ENCODE data around the gene DLG2.

The DLG2 gene

DNA sequence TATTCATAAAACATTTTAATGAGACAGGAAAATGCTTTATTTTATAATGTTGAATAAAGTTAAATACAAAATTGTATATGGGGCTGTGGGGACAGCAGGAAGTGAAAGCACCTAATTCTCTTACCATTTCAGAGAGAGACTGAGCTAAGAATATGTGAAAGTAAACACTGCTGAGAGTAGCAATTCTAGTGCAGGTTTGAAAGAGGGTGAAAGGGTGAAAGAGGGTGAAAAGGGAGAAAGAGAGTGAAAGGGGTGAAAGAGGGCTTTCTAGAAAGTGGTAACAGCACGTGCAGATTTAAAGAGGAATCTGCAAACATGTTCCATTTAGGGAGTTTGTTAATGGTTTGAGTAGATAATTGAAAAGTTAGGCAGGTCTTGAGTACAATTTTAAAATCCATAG is 1689.0 kb downstream of the DLG2 start:
- DNase-seq (ENCODE audit: low read depth in 2 of 2), result no peak

- no peak for DNase-seq (ENCODE audit: low read depth in 2 of 2)
Measured at GRCh38 chr11:83933008-83933407, 1694.1 kb downstream of the DLG2 start.

- DNase-seq (ENCODE audit: low read depth in 2 of 2), result no peak
Measured at GRCh38 chr11:83927422-83927821, 1699.7 kb downstream of the DLG2 start.

DNA sequence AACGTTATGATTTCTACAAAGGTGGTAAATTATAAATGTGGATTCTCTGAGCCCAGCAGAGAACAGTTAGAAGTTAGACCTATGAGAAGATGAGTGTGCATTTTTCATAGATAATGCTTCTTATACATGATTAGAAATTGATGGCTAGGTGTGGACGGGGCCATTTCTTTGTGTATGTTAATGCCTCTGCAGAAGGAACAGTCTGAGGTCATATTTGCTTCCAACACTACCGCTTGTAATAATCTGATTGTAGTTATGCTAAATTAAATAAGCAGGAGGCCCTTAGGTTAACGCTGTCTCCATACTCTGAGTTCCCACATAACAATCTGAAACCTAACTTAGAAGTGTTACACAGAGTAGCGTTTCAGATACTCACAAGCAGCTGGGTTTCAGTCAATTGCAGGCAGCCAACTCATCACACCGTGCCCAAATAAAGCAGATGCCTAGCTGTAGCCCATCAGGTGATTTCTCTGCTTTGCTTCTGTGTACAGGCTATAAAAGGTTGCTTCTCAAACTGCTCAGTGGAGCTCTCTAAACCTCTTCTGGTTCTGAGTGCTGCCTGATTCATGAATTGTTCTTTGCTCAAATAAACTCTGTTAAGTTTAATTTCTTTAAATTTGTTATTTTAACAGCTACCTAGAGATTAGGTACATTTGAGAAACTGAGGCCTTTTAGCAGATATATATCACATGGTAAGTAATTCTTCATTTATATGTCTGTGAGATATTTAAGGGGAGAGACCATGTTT is 1702.2 kb downstream of the DLG2 start:
- no peak for DNase-seq (ENCODE audit: low read depth in 2 of 2)

GRCh38 chr11:83923961-83924360 is 1703.2 kb downstream of the DLG2 start:
- no peak for DNase-seq (ENCODE audit: low read depth in 2 of 2)

- no peak for DNase-seq (ENCODE audit: low read depth in 2 of 2)
Measured at GRCh38 chr11:83922953-83923352, 1704.2 kb downstream of the DLG2 start.

GRCh38 chr11:83922318-83922717 is 1704.8 kb downstream of the DLG2 start:
- no peak for DNase-seq (ENCODE audit: low read depth in 2 of 2)

DNA sequence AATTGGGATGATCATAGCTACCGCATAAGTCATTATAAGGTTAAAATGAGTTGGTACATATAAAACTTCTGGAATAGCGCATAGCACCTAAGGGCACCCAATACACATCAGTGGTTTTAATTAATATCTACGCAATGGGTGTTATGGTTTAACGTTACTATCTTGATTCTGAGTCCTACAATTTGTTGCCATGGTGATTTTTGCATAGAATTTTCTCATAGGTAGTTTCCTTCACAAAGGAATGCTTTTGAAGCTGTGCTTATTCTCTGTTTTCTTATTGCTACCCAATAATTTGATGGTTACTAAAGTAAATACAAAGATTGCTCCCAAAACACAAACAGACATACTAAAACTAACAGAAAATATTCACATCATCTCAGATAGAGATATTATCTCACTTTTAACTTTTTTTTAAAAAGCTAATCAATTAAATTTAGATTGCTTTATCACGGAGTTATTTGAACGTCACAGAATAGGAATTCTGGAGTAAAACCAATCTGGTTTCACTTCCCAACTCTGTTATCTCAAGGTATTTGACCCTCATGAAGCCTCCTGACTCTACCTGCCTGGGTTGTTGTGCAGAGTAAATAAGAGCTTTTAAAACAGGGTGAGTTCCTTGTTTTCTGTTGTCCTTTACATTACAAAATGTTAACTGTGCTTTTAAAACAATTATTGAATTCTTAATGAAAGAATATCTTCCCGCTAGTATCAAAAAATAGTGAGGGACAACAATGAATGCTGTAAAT is 1705.5 kb downstream of the DLG2 start:
- DNase-seq (ENCODE audit: low read depth in 2 of 2), result no peak

- DNase-seq (ENCODE audit: low read depth in 2 of 2), result no peak
Measured at GRCh38 chr11:83918476-83918875, 1708.7 kb downstream of the DLG2 start.

- DNase-seq (ENCODE audit: low read depth in 2 of 2), result no peak
Measured at GRCh38 chr11:83914995-83915394, 1712.1 kb downstream of the DLG2 start.

DNA sequence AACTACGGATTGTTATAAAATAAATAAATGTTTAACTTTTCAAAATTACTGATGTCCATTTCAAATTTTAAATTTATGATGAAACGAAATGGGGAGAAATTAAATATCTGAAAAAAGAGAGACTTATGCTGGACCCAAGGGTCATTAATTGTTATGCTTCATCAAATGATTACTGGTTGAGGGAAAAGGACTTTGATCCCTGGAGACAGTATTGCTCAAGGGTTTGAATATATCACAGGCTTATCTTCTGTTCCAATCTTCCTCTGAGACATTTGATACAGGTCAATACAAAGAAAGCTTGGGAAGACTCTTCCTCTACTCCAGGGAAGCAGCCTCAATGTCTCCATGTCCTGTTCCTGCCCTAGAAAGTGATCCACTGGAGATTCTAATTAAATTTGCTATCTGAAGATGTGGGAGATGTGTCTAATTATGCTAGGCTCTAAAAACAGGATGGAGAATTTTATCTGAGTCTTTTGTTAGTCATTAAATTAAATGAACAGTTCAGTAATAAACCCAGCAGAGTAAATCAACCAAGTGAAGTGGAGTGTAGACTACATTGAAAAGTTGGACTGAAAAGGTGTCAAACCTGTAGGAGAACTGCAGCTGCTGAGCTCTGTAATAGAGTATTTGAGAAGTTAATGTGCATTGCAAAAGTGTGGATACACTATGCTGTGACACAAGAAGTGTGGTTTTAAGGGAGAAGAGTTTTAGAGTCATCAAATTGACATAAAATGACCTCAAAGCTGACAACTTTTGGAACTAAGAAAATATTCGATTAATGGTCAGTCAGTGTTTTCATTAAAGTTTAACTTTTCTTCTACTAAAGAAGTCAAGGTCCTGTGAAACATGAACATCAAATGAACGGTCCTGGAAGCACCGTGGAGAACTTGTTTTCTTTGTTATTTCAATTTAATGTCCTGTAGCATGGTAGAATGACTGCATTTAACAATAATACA is 1717.3 kb downstream of the DLG2 start:
- DNase-seq (ENCODE audit: low read depth in 2 of 2), result no peak

- no peak for DNase-seq (ENCODE audit: low read depth in 2 of 2)
Measured at GRCh38 chr11:83908298-83908856, 1718.8 kb downstream of the DLG2 start.

DNA sequence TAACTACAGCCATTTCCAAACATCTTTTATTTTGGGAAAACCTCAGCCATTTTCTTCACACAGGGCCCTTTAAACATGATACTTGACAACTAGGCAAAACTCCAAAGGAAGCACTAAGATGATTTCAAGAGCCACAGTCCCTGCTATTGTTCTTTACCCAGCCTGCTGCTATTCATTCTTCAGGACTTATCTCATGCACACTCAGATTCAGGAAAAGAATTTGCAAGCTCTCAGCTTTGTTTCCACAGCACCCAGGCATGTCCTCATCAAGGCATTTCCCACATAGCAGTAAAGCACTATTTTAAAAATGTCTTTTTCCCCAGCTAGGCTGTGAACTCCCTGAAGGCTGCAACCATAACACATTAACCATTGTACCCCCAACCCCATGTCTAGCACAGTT is 1731.6 kb downstream of the DLG2 start:
- no peak for DNase-seq (ENCODE audit: low read depth in 2 of 2)

- DNase-seq (ENCODE audit: low read depth in 2 of 2), result no peak
Measured at GRCh38 chr11:83881428-83881827, 1745.7 kb downstream of the DLG2 start.

DNA sequence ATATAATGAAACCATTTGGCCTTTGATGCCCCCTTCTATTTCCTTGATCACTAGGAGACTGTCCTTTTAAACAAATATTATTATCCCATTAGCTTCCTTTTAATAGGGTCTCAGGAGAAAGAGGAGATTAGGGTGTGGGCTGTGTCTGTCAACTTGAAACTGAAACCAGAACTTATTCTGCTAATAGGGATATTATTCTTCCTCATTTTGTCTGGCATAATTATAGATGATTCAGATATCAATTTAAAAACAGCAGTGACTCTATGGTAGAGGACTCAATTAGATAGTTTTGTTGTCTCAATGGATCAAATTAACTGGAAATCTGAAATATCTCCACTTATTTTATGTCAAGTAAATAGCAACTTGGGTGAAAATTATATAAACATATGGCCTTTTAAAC is 1756.1 kb downstream of the DLG2 start:
- DNase-seq (ENCODE audit: low read depth in 2 of 2), result no peak

DNA sequence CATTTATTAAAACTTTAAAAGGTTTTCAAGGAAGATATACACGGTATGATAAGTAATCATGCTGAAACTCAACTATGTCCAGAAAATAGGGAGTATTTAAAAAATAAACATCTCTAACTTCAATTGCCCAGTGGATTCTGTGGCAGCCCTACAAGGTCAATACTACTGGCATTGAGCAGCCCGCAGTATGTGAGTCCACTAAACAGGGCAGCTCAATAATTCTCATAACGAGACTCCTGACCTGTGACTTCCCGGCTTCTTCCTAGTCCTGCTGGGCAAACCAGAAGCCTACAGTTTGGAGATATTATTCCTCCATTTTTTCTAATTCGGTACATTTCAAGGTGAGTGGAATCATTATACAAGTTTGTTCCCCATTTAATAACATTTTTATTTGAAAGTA is 1760.5 kb downstream of the DLG2 start:
- no peak for DNase-seq (ENCODE audit: low read depth in 2 of 2)

DNA sequence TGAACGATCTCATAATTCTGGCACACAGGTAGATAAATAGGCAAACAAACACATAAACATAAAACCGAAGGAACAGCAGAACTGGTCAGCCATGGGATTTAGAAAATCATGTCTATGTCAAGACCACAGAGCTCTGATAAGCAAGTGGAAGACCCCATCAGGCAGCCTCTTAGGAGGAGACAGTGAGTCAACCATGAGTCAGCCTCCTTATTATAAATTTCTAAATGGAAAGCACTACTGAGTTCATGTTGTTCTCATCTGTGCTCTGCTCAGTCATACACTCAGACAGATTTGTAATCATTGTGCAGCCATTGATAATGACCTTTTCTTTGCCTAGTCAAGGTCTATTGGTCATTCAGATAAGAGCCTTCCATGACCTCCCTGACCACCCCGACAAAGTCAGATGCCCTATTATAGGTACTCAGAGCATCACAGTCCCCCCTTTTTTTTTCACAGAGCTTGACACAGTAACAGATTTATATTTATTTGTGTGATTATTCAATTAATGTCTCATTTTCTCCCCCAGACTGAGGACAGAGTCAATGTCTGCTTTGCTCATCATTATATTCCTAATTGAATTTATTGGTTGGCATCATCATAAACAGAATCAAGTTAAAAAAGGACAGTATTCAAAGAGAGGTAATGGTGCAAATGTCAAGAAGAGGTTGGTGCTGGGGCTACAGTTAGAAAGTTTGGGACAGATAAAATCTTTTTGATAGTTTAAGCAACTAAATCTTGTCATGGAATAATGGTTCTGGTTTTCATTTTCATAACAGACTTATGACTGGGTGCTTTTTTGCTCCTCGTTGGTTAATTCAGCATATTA is 1761.3 kb downstream of the DLG2 start:
- no peak for DNase-seq (ENCODE audit: low read depth in 2 of 2)

- no peak for DNase-seq (ENCODE audit: low read depth in 2 of 2)
Measured at GRCh38 chr11:83864412-83865057, 1762.6 kb downstream of the DLG2 start.

DNA sequence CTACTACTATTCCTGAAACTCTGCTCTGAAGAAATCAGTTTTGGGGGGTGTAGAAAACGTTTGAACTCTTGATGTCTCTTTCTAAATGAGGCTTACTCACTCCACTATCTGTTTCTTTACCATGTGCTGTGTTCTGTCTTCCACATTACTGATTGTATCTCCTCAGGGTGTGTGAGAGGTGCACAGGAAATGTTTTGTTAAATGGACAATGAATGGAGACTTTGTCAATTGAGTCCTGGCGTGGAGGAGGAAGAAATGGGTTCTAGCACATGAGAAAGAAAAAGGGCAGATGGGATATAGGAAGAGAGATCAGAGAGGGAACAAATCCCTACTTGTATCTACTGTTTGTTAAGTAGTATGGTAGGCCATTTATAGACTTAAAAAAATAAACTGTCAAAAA is 1763.9 kb downstream of the DLG2 start:
- no peak for DNase-seq (ENCODE audit: low read depth in 2 of 2)

GRCh38 chr11:83862691-83863090 is 1764.5 kb downstream of the DLG2 start:
- no peak for DNase-seq (ENCODE audit: low read depth in 2 of 2)

GRCh38 chr11:83862033-83862432 is 1765.1 kb downstream of the DLG2 start:
- no peak for DNase-seq (ENCODE audit: low read depth in 2 of 2)

Data from stimulated activated CD4-positive, alpha-beta T cell treated with anti-CD3 and anti-CD28 coated beads, Interleukin-1b, Interleukin-23, amount 100 ng/mL, for 4 hours (primary cell).